GM12873 (cell line): ENCODE data around the gene SCG3.

Experiments
- TF ChIP-seq, protein P1 (sequence below): IDR thresholded peaks from 2 replicates; pipeline ENCODE4 v1.5.1; 2012; ENCODE audit warnings: low read depth, mild to moderate bottlenecking, moderate library complexity, low read length, control low read depth; ENCODE audit not compliant: insufficient read depth; ENCODE audit errors: missing control alignments

SCG3 gene

DNA sequence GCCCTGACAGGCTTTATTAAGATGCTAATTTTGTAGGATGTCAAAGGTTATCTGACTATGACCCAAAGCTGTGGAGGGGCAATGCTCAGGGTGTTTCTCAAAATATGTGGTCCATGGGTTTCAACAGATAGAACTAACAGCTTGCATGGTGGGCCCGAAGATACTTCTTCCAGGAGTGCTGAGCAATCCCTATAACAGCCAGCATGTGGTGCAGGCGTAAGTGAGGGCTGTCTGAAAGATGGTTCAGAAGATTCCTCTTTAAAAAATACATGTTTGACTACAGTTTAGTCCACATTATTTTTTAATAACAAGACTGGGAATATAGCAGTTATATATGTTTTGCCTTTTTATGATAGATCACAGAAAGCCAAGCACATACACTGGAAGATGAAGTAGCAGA lies 7.6 kb downstream of the SCG3 start:
- TF ChIP-seq, protein P1, sequence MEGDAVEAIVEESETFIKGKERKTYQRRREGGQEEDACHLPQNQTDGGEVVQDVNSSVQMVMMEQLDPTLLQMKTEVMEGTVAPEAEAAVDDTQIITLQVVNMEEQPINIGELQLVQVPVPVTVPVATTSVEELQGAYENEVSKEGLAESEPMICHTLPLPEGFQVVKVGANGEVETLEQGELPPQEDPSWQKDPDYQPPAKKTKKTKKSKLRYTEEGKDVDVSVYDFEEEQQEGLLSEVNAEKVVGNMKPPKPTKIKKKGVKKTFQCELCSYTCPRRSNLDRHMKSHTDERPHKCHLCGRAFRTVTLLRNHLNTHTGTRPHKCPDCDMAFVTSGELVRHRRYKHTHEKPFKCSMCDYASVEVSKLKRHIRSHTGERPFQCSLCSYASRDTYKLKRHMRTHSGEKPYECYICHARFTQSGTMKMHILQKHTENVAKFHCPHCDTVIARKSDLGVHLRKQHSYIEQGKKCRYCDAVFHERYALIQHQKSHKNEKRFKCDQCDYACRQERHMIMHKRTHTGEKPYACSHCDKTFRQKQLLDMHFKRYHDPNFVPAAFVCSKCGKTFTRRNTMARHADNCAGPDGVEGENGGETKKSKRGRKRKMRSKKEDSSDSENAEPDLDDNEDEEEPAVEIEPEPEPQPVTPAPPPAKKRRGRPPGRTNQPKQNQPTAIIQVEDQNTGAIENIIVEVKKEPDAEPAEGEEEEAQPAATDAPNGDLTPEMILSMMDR: peak; percentile 31

DNA sequence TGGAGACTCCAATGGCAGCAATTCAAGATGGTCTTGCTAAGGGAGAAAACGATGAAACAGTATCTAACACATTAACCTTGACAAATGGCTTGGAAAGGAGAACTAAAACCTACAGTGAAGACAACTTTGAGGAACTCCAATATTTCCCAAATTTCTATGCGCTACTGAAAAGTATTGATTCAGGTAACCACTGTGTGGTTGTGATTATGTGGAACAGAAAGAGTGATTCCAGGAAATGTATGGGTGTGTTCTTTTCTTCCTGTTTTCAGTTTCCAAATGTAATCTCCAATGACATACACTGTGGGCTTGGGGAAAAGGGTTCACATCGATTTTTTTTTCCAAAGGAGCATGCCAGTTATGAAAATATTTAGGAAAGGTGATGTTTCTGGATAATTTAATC lies 10.9 kb downstream of the SCG3 start:
- TF ChIP-seq, protein P1: no peak

DNA sequence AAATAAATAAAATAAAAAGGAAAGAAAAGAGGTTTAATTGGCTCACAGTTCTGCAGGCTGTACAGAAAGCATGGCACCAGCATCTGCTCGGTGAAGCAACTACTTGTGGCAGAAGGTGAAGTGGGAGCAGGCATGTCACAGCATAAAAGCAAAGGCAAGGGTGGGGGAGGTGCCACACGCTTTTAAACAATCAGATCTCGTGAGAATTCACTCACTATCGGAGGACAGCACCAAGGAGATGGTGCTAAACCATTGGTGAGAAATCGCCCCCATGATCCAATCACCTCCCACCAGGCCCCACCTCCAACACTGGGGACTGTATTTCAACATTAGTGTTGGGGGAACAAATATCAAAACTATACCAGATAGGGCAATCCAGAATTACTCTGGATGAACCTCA lies 15.3 kb downstream of the SCG3 start:
- TF ChIP-seq, protein P1: no peak

DNA sequence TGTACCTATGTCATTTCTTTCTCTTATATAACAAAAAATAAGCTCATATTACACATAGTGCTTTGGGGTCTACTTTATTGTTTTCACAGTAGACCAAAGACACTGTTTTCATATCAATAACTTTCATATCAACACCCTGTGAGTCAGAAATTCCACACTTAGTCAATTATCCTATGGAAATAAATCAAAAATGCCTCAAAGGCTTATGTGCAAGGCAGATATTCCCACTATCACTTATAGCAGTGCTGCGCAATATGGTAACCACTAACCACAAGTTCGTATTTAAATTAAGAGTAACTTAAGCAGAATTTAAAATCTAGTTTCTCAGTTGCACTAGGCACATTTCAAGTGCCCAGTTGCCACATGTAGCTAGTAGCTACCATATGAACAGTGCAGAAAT lies 15.9 kb downstream of the SCG3 start:
- TF ChIP-seq, protein P1: no peak

DNA sequence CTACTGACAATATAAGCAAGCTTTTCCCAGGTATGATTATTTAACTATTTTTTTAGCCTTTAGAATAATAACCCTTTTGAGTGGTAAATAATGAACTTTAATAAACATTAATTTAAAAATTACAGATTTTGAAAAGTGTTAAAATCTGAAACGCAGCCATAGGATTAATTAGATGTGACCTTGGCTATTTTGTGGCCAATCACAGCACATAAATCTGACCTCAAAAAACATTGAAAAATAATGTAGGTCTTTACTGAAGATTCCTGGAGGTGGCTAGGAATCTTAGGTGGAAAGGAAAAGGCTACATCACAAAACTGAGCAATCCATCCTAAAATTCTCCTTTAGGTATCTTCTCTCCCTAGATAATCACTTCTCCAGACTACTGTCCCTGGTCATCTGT lies 18.1 kb downstream of the SCG3 start:
- TF ChIP-seq, protein P1: no peak

DNA sequence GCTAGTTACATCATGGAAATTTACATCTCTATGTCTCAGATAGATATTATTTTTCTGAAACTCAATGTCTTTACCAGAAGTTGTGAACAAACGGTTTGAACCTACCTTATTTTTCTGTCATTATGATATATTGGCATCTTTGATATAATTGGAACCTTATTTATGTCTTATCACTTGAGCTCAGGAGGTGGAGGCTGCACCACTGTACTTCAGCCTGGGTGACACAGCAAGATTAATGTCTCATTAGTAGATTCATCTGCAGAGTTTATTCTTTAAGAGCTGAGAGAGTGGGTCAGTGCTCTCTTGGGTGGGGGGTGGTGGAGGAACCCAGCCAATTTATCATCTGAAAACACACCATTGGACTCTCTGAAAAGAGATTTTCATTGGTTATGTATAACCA lies 21.4 kb downstream of the SCG3 start:
- TF ChIP-seq, protein P1: no peak

DNA sequence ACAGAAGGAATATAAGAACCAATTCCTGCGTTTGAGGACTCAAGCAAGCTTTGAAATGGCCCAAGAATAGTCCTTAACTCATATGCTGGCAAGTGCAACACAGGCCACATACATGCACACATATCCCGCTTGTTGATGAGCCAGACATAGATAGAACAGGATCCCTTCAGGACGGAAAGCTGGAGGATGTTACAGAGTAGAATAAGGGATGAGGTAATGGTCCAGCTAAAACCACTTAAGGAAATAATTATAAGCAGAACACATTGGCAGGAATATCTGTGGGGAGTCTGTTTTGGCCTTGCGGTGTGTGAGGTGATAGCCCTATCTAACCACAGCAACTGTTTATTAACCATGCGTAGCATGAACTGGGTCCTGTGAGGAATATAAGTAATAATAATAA lies 25.0 kb downstream of the SCG3 start:
- TF ChIP-seq, protein P1: no peak
